ENCODE measurements around the gene PRDX2. TPM values are rescaled to one million over a fixed set of nuclear protein-coding genes. Genes with fewer than 3 reads are reported as not detected.

Gene PRDX2
- total RNA-seq, 2 experiments from 2014 or later: 251 to 262 TPM

DNA sequence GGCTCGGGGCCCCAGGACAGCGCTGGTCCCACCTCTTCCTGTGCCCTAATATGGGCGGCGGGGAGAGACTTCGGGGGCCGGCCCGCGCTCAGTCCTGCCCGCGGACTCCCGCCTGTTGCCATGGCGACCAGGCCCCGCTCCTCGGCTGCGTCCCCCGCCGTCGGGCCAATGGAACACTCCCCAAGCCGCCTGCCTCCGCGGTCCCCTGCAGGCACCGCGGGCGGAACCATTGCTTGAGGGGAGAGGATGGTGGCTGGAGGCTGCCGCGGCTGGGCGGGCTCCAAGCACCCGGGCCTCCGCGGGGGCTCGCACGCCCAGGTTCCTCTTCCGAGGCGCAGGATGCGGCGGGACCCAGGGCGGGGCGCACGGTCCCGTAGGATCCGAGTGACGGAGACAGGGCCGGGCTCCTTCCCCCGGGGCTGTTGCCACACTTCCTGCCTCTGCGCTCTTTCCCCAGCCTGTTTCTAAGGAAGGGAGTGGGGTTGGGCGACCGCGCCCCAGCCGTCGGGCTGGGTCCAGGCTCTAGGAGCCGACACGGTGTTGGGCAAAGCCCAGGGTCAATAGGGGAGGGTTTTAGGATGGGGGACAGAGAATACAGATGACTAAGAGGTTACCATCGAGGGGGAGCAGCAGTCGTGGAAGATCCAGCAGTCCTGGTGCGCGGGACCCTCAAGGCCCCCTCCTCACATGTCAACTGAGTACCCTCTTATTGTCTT, 11.5 kb downstream of the PRDX2 start:
- TF ChIP-seq, protein P1, sequence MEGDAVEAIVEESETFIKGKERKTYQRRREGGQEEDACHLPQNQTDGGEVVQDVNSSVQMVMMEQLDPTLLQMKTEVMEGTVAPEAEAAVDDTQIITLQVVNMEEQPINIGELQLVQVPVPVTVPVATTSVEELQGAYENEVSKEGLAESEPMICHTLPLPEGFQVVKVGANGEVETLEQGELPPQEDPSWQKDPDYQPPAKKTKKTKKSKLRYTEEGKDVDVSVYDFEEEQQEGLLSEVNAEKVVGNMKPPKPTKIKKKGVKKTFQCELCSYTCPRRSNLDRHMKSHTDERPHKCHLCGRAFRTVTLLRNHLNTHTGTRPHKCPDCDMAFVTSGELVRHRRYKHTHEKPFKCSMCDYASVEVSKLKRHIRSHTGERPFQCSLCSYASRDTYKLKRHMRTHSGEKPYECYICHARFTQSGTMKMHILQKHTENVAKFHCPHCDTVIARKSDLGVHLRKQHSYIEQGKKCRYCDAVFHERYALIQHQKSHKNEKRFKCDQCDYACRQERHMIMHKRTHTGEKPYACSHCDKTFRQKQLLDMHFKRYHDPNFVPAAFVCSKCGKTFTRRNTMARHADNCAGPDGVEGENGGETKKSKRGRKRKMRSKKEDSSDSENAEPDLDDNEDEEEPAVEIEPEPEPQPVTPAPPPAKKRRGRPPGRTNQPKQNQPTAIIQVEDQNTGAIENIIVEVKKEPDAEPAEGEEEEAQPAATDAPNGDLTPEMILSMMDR (IDR thresholded peaks at IDR 0.05): no peak

DNA sequence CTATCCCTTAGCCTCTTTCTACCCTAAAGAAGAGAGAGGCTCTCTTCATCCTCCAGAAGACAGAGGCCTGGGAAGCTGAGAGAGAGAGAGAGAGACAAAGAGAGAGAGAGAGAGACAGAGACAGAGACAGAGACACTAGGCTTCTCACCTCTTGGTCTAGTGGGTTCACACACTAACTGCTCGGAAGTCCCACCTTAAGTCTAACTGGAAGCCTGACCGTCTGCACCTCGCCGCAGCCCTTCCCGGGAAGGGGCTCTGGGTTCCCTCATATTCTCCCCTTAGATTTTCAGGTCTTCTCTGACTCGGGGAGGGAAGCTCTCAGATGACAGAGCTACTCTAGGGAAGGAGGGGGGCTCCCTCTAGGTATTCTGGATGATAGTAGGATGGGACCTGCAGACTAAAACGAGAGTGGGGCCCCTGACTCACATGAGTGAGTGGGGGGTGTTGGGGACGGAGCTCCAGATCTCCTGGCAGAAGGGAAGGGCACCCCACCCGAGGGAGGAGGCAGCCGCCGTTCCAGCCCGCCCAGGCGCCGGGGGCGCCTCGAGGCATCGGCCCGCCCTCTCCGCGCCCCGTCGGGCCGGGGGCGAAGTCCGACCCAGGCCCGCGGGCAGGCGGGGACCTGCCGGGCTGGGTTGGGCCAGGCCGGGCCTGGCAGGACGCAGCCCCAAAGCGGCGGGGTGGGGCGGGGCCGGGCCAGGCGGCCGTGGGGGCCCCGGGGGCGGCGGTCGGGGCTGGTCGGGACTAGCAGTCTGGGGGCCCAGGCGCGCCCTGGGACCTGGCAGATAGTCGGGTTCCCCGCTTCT, 12.3 kb downstream of the PRDX2 start:
- Mint-ChIP-seq H3K9me3 (no peaks in the 10 kb centered on the region), H3K27me3 (no peaks in the 10 kb centered on the region), H3K27ac (peak overlapping the region; percentile 94), H3K4me1 (ENCODE audit: low read depth) (peaks cover 27% of the 10 kb centered on the region), H3K36me3 (ENCODE audit: low read depth) (peaks cover 18% of the 10 kb centered on the region), H3K4me3 (peak overlapping the region; percentile 95)
- CTCF ChIA-PET: interaction anchor here (1.0 to 2.9 kb wide), 4 partner anchors 12 to 96 kb away, joined by 3 to 26 read pairs (median 4); partner anchors contain the start of gene RNASEH2A
- intact Hi-C loops (cut with micrococcal nuclease): no loop called here
- DNase-seq: peak; percentile 65
- ATAC-seq: peak; percentile 0
- POLR2A ChIA-PET: interaction anchor here (0.7 to 1.7 kb wide), 4 partner anchors 11 to 67 kb away, joined by 4 to 17 read pairs (median 5); partner anchors contain the start of genes GET3 and TRIR
- TF ChIP-seq, protein P1 (IDR thresholded peaks at IDR 0.05): no peak

More for the DNA sequence above, 11.5 kb downstream of the PRDX2 start:
- peak; percentile 52 for ATAC-seq
- peak; percentile 98 for DNase-seq
- Mint-ChIP-seq H3K4me1 (ENCODE audit: low read depth) (peaks cover 34% of the 10 kb centered on the region), H3K36me3 (ENCODE audit: low read depth) (peaks cover 21% of the 10 kb centered on the region), H3K27ac (peak overlapping the region; percentile 98), H3K9me3 (no peaks in the 10 kb centered on the region), H3K27me3 (no peaks in the 10 kb centered on the region), H3K4me3 (peak overlapping the region; percentile 95)
- ChIA-PET POLR2A (interaction anchor here (0.6 to 1.7 kb wide), 9 partner anchors 8 to 277 kb away, joined by 3 to 17 read pairs (median 4); partner anchors contain the start of genes GET3 and TRIR), CTCF (interaction anchor here (2.6 to 14.2 kb wide), 4 partner anchors 10 to 57 kb away, joined by 8 to 480 read pairs (median 176); no protein-coding TSS in a partner anchor)
- intact Hi-C loops (cut with micrococcal nuclease): no loop called here

DNA sequence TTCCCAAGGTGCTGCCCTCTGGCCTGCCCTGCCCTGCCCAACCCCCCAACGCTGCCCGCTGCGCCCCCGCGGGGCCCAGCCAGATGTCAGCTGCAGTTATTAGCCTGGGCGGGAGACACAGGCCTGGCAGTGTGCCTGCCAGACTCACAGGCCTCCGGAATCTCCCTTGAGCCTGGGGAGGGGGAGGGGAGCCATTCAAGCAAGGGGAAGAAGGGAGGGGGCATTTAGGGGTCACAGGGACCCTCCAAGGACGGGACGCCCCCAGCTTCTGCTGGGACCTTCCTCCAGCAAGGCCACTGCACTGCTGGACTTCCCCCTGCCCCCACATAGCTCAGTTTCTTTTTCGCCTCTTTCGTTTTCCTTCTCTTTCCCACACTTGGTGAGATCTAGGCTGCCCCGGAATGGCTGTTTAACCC, 12.9 kb downstream of the PRDX2 start:
- POLR2A ChIA-PET: interaction anchor here (0.7 to 1.7 kb wide), 5 partner anchors 7 to 66 kb away, joined by 3 to 17 read pairs (median 4); partner anchors contain the start of gene TRIR
- CTCF ChIA-PET: interaction anchor here (1.0 to 3.8 kb wide), 5 partner anchors 7 to 96 kb away, joined by 3 to 26 read pairs (median 6); partner anchors contain the start of gene RNASEH2A
- Mint-ChIP-seq H3K9me3 (no peaks in the 10 kb centered on the region), H3K36me3 (ENCODE audit: low read depth) (peaks cover 15% of the 10 kb centered on the region), H3K4me1 (ENCODE audit: low read depth) (peaks cover 24% of the 10 kb centered on the region), H3K27ac (peak overlapping the region; percentile 94), H3K27me3 (no peaks in the 10 kb centered on the region), H3K4me3 (peak overlapping the region; percentile 86)
- peak; percentile 80 for DNase-seq
- no peak for ATAC-seq
- TF ChIP-seq, protein P1 (IDR thresholded peaks at IDR 0.05): no peak
- intact Hi-C loops (cut with micrococcal nuclease): no loop called here

DNA sequence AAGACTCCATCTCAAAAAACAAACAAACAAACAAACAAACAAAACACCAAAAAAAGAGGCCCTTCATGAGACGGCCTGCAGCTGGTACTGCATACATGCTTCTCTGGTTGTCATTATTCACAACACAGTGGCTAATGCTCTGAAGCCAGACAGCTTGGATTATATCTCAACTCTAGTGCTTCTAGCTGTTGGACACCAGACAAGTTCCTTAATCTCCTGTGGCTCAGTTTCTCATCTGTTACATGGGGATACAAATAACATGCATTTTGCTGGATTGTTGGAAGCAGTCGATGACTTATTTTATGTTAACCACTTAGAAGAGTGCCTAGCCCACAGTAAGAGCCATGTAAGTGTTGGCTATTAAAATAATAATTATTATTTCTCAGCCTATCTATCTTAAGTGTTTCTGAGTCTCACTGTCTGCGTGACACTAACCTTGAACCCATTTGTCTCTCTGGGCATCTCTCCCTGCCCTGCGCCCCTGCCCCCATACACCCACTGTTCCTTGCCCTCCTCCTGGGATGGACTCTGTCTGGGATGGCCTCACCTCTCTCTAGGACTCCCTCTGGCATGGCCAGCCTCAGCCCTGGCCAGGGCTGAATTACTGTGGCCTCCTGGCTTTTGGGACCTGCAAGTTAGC, 13.4 kb downstream of the PRDX2 start:
- Mint-ChIP-seq H3K27me3 (no peaks in the 10 kb centered on the region), H3K9me3 (no peaks in the 10 kb centered on the region), H3K27ac (peak overlapping the region; percentile 94), H3K36me3 (ENCODE audit: low read depth) (peaks cover 12% of the 10 kb centered on the region), H3K4me3 (peak overlapping the region; percentile 86), H3K4me1 (ENCODE audit: low read depth) (peaks cover 24% of the 10 kb centered on the region)
- TF ChIP-seq, protein P1 (IDR thresholded peaks at IDR 0.05): no peak
- DNase-seq: no peak
- CTCF ChIA-PET: interaction anchor here (1.2 to 3.8 kb wide), 4 partner anchors 8 to 97 kb away, joined by 3 to 26 read pairs (median 13); no protein-coding TSS in a partner anchor
- no peak for ATAC-seq
- POLR2A ChIA-PET: interaction anchor here (0.7 to 1.7 kb wide), 4 partner anchors 8 to 66 kb away, joined by 3 to 17 read pairs (median 4); no protein-coding TSS in a partner anchor
- intact Hi-C loops (cut with micrococcal nuclease): no loop called here

All from activated CD8-positive, alpha-beta T cell treated with anti-CD3 and anti-CD28 coated beads for 36 hours (primary cell).